ENCODE results near the gene BAIAP2L1.

GRCh38 chr7:98387544-98388226 is 13.2 kb downstream of the BAIAP2L1 start:
- TF ChIP-seq GATA2 (IDR thresholded peaks at IDR 0.05; ENCODE audit: low read depth, low read length) (no peak), GATA3 (IDR thresholded peaks at IDR 0.05; ENCODE audit: low read depth, low read length) (no peak)
